Activated CD4-positive, alpha-beta T cell treated with anti-CD3 and anti-CD28 coated beads for 36 hours (primary cell): Measurements from ENCODE around the gene GPC6. TPM values are rescaled to one million over a fixed set of nuclear protein-coding genes. Genes with fewer than 3 reads are reported as not detected.

Experiments
- ATAC-seq: fragments of 200-7000 bp; cut with Tn5 transposase; one replicate; pipeline ENCODE4 v1.10.0; 2021; ENCODE audit warnings: mild to moderate bottlenecking, moderate library complexity
- CTCF ChIA-PET: fragments of 350-600 bp; sonication (Branson Sonifier 250); formaldehyde crosslinking; loops from one replicate; lab custom pipeline; 2021; ENCODE audit warnings: antibody characterized with exemption; lab: Charles Lee
- POLR2A ChIA-PET: fragments of 350-600 bp; sonication (Branson Sonifier 250); formaldehyde crosslinking; loops from one replicate; lab custom pipeline; 2021; ENCODE audit warnings: antibody characterized with exemption, inconsistent platforms; lab: Charles Lee
- DNase-seq: peaks from one replicate; pipeline ENCODE4 v3.0.0-alpha.2; 2020
- H3K27ac Mint-ChIP-seq: one replicate; pipeline ENCODE4 v1.8.0; 2021; ENCODE audit warnings: mixed read lengths
- H3K27me3 Mint-ChIP-seq: one replicate; pipeline ENCODE4 v1.8.0; 2021; ENCODE audit warnings: mixed read lengths
- H3K36me3 Mint-ChIP-seq: one replicate; pipeline ENCODE4 v1.8.0; 2021; ENCODE audit warnings: low read depth, mixed read lengths
- H3K4me1 Mint-ChIP-seq: one replicate; pipeline ENCODE4 v1.8.0; 2021; ENCODE audit warnings: mixed read lengths
- H3K4me3 Mint-ChIP-seq: one replicate; pipeline ENCODE4 v1.8.0; 2021; ENCODE audit warnings: mild to moderate bottlenecking, moderate library complexity, mixed read lengths
- H3K9me3 Mint-ChIP-seq: one replicate; pipeline ENCODE4 v1.8.0; 2021; ENCODE audit warnings: low read depth, mixed read lengths
- intact Hi-C, 2 experiments: fragments of 100-400 bp; cut with DNase I in 1 of 2; cut with micrococcal nuclease in 1 of 2; formaldehyde crosslinking; loops; one replicate each; pipeline versions ENCODE4 v1.14.2 to v1.15.1; 2022 to 2024; cut with DNase I, micrococcal nuclease
- total RNA-seq, 2 experiments: library from RNA; stranded (reverse); gene quantifications; one replicate each; pipeline ENCODE4 v1.2.3, GENCODE V29; 2021

The GPC6 gene
- total RNA-seq, 2 experiments from 2014 or later = not detected

DNA sequence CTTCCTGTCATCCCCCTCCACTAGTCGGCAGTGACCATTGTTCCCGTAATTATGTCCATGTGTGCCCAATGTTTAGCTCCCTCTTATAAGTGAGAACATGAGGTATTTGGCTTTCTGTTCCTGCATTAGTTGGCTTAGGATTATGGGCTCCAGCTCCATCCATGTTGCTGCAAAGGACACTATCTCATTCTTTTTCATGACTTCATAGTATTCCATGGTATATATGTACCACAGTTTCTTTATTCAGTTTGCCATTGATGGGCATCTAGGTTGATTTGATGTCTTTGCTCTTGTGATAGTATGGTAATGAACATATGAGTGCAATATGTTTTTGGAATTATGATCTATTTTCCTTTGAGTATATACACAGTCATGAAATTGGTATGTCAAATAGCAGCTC, 730.8 kb downstream of the GPC6 start:
- Mint-ChIP-seq H3K4me3 (no peak overlapping the region), H3K27ac (no peak overlapping the region), H3K27me3 (peaks cover 1% of the 10 kb centered on the region), H3K9me3 (no peaks in the 10 kb centered on the region), H3K4me1 (peaks cover 2% of the 10 kb centered on the region), H3K36me3 (no peaks in the 10 kb centered on the region)
- intact Hi-C loops = loop anchor here in 1 of 2 experiments (10.0 kb wide), 1 partner anchor 407 kb away; no protein-coding TSS in a partner anchor
- CTCF ChIA-PET = interaction anchor here (0.5 to 1.6 kb wide), 3 partner anchors 23 to 213 kb away, joined by 3 to 4 read pairs (median 3); no protein-coding TSS in a partner anchor
- DNase-seq (no peak), ATAC-seq (no peak)
- POLR2A ChIA-PET = no interaction called here

DNA sequence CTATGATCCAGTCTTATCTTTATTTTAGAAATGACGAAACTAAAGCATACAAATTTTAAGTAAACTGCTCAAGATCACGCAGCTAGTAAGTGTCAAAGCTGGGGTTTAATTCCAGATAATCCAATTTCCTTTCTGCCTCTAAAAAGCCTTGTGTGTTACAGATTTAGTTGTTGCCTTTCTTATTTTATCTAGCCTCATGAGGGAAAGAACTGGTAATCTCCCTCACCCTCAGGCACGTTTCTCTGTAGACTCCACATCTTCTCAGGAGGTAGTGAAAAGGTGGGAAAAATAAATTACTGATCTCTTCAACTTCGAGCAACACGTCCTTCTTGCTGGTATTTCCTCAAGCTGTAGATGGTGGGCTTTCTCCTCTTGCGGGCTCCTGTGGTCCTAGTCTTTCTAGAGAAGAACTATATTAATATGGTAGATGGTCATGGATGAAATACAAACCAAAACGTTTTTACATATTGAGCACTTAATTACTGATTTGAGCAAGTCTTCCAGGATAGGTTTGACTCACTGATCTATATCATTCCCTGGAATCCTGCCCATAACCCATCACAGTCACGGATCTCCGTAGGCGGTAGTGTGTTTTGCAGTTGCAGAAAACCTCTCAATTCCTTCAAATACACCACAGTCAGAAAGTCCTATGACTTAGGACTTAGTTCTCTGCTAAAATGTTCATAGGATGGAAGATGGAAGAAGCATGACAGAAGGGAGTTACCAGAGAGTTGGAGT, 733.4 kb downstream of the GPC6 start:
- ATAC-seq = no peak
- no peaks in the 10 kb centered on the region for H3K36me3 Mint-ChIP-seq
- H3K27me3 Mint-ChIP-seq = peaks cover 2% of the 10 kb centered on the region
- H3K4me1 Mint-ChIP-seq = no peaks in the 10 kb centered on the region
- intact Hi-C loops = loop anchor here in 1 of 2 experiments (10.0 kb wide), 1 partner anchor 405 kb away; no protein-coding TSS in a partner anchor
- H3K27ac Mint-ChIP-seq = no peak overlapping the region
- H3K4me3 Mint-ChIP-seq = no peak overlapping the region
- H3K9me3 Mint-ChIP-seq = no peaks in the 10 kb centered on the region
- no peak for DNase-seq
- POLR2A ChIA-PET = no interaction called here
- CTCF ChIA-PET = no interaction called here

DNA sequence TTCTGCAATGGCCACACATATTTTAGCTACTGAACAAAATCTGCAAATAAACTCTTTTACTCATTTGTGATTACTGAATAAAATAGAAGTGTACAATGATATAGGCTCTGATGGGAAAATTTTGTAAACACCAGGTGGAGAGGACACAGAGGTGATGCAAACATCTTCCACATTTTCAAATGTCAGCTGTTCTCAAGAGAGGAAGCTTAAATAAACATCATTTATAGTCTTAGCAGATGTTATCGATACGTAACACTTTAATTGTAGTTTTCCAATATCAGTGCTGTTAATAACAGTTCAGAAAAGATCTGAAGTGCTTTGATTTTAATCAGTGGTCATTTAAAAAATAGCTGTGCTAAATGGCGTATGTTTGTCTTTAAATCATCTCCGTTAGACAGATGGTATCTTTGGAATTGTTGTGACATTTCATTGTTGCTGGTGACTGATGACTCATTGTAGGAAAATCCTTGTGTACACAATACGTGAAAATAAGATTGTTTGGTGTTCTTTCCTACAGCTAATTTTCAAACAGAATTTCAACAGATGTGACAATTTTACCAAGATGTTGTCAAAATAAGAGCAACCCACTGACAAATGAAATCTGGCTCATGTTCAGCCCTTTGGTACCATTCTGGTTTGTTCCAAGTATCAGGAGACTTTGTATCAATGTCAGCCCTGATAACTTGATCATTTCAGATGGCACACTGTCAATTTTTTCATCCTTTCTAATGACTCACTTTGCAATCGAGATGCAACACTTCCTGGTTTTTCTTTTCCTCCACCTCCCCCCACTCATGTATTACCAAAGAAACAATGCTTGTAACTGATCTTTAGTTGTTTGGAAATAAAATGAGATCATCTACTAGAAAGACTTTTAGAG, 736.9 kb downstream of the GPC6 start:
- no peak for DNase-seq
- H3K27ac Mint-ChIP-seq = no peak overlapping the region
- no peaks in the 10 kb centered on the region for H3K36me3 Mint-ChIP-seq
- intact Hi-C loops = no loop called here
- no peaks in the 10 kb centered on the region for H3K4me1 Mint-ChIP-seq
- peaks cover 4% of the 10 kb centered on the region for H3K27me3 Mint-ChIP-seq
- ChIA-PET POLR2A (no interaction called here), CTCF (interaction anchor here (1.1 kb wide), 1 partner anchor 16 kb away, joined by 3 read pairs; no protein-coding TSS in a partner anchor)
- H3K4me3 Mint-ChIP-seq = no peak overlapping the region
- H3K9me3 Mint-ChIP-seq = no peaks in the 10 kb centered on the region
- ATAC-seq = no peak

DNA sequence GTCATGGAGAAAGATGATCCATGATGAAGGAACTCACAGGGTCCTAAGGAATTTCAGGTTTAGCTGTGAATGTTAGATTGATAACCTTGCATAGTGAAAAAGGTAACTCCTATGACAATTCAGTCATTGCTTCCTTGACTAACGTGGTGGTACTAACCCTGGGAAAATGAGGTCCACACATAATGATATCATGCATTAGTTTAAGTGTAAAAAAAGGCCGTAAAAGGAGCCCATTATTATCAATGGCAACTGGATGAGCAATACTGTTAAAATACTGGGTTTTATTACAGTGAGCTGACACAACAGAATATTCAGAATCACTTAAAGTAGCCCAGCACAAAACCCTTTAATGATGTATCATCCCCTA, 737.5 kb downstream of the GPC6 start:
- ATAC-seq = no peak

DNA sequence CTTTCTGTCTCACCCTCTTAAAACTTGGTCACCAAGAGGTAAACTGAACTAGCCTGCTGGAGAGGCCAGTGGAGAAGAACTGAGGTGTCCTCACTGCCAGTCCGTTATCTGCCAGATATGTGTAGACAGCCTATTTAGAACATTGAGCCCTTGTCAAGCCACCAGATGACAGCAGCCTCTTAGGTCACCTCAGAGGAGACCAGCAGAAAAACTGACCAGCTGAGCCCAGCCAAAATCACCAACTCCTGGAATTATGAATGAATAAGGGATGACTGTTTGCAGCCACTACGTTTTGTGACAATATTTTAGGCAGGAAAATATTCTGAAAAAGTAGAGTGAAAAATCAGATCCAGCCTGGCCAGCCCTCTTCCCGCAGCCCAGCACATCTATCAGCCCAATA, 739.0 kb downstream of the GPC6 start:
- H3K9me3 Mint-ChIP-seq = no peaks in the 10 kb centered on the region
- H3K27me3 Mint-ChIP-seq = peaks cover 4% of the 10 kb centered on the region
- ATAC-seq (no peak), DNase-seq (no peak)
- H3K36me3 Mint-ChIP-seq = no peaks in the 10 kb centered on the region
- POLR2A ChIA-PET = no interaction called here
- no peaks in the 10 kb centered on the region for H3K4me1 Mint-ChIP-seq
- no peak overlapping the region for H3K4me3 Mint-ChIP-seq
- no peak overlapping the region for H3K27ac Mint-ChIP-seq
- intact Hi-C loops = no loop called here
- CTCF ChIA-PET = no interaction called here

More for the DNA sequence above, 737.5 kb downstream of the GPC6 start:
- DNase-seq = no peak
- H3K27me3 Mint-ChIP-seq = peaks cover 4% of the 10 kb centered on the region
- H3K27ac Mint-ChIP-seq = no peak overlapping the region
- CTCF ChIA-PET = interaction anchor here (1.1 kb wide), 1 partner anchor 16 kb away, joined by 3 read pairs; no protein-coding TSS in a partner anchor
- H3K36me3 Mint-ChIP-seq = no peaks in the 10 kb centered on the region
- POLR2A ChIA-PET = no interaction called here
- no peak overlapping the region for H3K4me3 Mint-ChIP-seq
- intact Hi-C loops = no loop called here
- H3K9me3 Mint-ChIP-seq = no peaks in the 10 kb centered on the region
- no peaks in the 10 kb centered on the region for H3K4me1 Mint-ChIP-seq

DNA sequence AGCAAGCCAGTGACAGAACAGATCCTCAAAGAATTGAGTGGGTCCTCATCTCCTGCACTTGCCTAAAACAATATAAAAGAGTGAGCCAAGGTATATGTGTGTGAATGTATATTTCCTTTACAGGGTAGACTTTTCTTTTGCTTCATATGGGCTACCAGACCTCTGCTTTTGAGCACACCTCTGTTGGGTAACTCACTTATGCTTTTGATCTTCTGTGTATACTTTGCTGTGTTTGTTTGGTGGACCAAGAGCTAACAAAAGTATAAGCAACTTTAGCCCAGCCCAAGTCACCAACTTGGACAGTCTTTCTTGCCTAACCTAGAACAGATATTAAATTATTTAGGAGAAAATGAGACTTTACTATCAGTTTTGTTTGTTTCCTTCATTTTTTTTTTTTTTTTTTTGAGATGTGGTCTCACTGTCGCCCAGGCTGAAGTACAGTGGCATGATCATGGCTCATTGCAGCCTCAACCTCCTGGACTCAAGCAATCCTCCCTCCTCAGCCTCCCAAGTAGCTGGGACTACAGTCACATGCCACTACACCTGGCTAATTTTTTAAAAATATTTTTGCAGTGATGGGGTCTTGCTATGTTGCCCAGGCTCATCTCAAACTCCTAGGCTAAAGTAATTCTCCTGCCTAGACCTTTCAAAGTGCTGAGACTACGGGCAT, 739.8 kb downstream of the GPC6 start:
- no peak overlapping the region for H3K27ac Mint-ChIP-seq
- H3K4me3 Mint-ChIP-seq = no peak overlapping the region
- DNase-seq = no peak
- ATAC-seq = no peak
- intact Hi-C loops = no loop called here
- H3K4me1 Mint-ChIP-seq = no peaks in the 10 kb centered on the region
- peaks cover 4% of the 10 kb centered on the region for H3K27me3 Mint-ChIP-seq
- ChIA-PET POLR2A (no interaction called here), CTCF (interaction anchor here (0.6 kb wide), 1 partner anchor 395 kb away, joined by 3 read pairs; no protein-coding TSS in a partner anchor)
- H3K9me3 Mint-ChIP-seq = no peaks in the 10 kb centered on the region
- no peaks in the 10 kb centered on the region for H3K36me3 Mint-ChIP-seq

DNA sequence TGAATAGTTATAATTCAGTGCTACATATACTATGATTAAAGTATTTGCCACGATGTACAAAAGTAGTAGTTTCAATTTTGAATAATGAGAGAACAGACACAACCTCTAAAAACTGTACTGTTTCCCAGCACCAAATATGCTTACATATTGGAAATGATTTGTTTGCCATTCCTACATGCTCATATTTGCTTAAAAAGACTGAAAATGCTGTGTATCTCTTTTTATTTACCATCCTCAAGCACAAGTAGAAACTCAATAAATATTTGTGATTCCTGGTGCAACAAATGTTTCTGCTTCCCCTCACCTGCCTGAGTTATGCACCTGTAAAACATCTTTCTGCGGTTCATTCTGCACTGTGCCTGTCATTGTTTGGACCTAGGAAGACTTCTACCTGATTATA, 740.7 kb downstream of the GPC6 start:
- H3K9me3 Mint-ChIP-seq = no peaks in the 10 kb centered on the region
- no peak for ATAC-seq
- no peak overlapping the region for H3K27ac Mint-ChIP-seq
- peaks cover 4% of the 10 kb centered on the region for H3K27me3 Mint-ChIP-seq
- H3K36me3 Mint-ChIP-seq = no peaks in the 10 kb centered on the region
- intact Hi-C loops = no loop called here
- no peak overlapping the region for H3K4me3 Mint-ChIP-seq
- DNase-seq = no peak
- ChIA-PET CTCF (no interaction called here), POLR2A (no interaction called here)
- H3K4me1 Mint-ChIP-seq = no peaks in the 10 kb centered on the region

DNA sequence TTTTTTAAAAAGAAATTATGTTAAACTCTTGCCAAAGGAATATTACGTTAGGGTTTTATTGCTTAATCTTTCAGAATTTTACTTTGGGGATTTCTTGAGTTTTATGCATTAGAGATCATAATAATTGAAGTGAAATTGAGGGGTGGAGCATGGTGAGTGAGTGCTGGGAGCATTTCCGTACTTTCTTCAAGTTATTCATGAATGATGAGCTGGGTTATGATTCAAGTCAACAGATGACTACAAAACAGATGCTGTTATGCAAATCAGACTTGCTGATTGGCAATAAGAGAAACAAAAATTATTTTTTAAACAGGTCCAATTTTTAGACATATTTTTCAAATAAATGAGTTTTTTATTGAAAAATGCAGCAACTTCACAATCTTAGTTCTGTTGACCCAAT, 748.6 kb downstream of the GPC6 start:
- no peaks in the 10 kb centered on the region for H3K9me3 Mint-ChIP-seq
- ChIA-PET POLR2A (no interaction called here), CTCF (no interaction called here)
- H3K27me3 Mint-ChIP-seq = peaks cover 3% of the 10 kb centered on the region
- H3K4me1 Mint-ChIP-seq = no peaks in the 10 kb centered on the region
- H3K36me3 Mint-ChIP-seq = no peaks in the 10 kb centered on the region
- no peak for ATAC-seq
- intact Hi-C loops = no loop called here
- no peak for DNase-seq
- no peak overlapping the region for H3K4me3 Mint-ChIP-seq
- H3K27ac Mint-ChIP-seq = no peak overlapping the region

DNA sequence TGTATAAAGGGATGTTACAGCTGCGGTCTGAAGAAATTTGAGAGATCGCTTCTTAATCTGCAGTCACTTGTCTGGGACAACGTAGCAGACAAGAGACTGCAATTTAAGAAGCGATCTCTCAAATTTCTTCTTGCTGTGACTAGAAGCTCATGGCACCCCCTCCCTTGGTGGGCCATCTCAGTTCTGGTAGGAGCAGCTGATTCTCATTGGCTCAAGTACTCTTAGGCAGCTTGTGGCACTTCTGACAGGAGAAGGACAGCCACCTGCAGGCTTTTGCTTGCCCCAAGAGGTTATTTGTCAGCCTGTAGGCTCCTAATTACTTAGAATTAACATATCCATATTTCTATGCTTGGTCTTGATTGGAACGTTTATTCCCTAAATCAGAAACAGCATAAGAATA, 749.9 kb downstream of the GPC6 start:
- Mint-ChIP-seq H3K36me3 (no peaks in the 10 kb centered on the region), H3K27ac (no peak overlapping the region), H3K9me3 (no peaks in the 10 kb centered on the region), H3K27me3 (peaks cover 7% of the 10 kb centered on the region), H3K4me3 (no peak overlapping the region), H3K4me1 (no peaks in the 10 kb centered on the region)
- ChIA-PET CTCF (no interaction called here), POLR2A (no interaction called here)
- ATAC-seq = no peak
- DNase-seq = no peak
- intact Hi-C loops = no loop called here

DNA sequence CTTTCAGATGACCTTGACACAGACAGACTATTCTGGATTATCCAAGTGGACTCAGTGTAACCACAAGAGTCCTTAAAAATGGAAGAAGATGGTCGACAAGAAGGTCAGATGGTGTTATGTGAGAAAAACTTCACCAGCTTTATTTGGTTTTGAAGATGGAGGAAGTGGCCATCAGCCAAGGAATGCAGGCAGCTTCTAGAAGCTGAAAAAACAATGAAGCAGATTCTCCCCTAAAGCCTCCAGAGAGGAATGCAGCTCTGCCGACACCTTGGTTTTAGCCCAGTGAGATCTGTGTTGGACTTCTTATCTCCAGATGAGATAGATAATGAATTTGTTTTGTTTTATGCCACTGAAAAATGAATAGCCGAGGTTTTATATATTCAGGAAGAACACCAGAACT, 751.4 kb downstream of the GPC6 start:
- H3K36me3 Mint-ChIP-seq = no peaks in the 10 kb centered on the region
- DNase-seq (no peak), ATAC-seq (no peak)
- intact Hi-C loops = no loop called here
- peaks cover 8% of the 10 kb centered on the region for H3K27me3 Mint-ChIP-seq
- POLR2A ChIA-PET = no interaction called here
- CTCF ChIA-PET = no interaction called here
- H3K4me3 Mint-ChIP-seq = no peak overlapping the region
- no peak overlapping the region for H3K27ac Mint-ChIP-seq
- H3K9me3 Mint-ChIP-seq = no peaks in the 10 kb centered on the region
- H3K4me1 Mint-ChIP-seq = no peaks in the 10 kb centered on the region

DNA sequence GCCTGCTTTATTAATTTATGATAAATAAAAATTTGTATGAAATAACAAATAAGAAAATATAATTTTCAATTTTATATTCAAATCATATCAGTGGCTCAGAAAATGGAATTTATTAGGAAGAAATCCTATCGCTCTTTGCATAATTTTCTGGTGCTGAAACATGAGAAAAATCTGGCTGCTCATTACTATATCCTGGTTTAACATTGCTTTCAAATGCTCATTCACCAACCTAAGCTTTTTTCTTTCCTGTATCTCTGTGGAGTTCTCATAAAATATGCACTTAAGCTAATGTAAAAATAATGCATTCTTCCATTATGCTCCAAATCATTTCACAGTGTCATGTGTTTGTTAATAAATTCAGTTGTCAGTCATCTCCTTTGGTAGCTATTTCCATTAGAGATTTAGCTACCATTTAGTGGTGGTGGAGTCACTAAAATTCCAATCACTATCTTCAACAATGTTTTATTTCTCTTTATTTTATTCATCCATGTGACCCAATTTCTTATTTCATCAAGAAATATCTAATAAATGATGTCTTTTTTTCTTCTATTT, 754.9 kb downstream of the GPC6 start:
- no peaks in the 10 kb centered on the region for H3K4me1 Mint-ChIP-seq
- peaks cover 8% of the 10 kb centered on the region for H3K27me3 Mint-ChIP-seq
- H3K9me3 Mint-ChIP-seq = no peaks in the 10 kb centered on the region
- H3K4me3 Mint-ChIP-seq = no peak overlapping the region
- ChIA-PET CTCF (no interaction called here), POLR2A (no interaction called here)
- intact Hi-C loops = no loop called here
- no peak overlapping the region for H3K27ac Mint-ChIP-seq
- H3K36me3 Mint-ChIP-seq = no peaks in the 10 kb centered on the region
- DNase-seq = no peak
- ATAC-seq = no peak
